Measurements from ENCODE around the gene GABBR2.

GRCh38 chr9:98347642-98348041, 361.1 kb downstream of the GABBR2 start:
- TF ChIP-seq CTCF (conservative IDR thresholded peaks at IDR 0.05; ENCODE audit: low read length) (no peak), EZH2phosphoT487 (IDR thresholded peaks at IDR 0.05; ENCODE audit: borderline replicate concordance, low read depth, low read length) (no peak)
